ENCODE results near the gene RIPOR3.

RIPOR3 gene

DNA sequence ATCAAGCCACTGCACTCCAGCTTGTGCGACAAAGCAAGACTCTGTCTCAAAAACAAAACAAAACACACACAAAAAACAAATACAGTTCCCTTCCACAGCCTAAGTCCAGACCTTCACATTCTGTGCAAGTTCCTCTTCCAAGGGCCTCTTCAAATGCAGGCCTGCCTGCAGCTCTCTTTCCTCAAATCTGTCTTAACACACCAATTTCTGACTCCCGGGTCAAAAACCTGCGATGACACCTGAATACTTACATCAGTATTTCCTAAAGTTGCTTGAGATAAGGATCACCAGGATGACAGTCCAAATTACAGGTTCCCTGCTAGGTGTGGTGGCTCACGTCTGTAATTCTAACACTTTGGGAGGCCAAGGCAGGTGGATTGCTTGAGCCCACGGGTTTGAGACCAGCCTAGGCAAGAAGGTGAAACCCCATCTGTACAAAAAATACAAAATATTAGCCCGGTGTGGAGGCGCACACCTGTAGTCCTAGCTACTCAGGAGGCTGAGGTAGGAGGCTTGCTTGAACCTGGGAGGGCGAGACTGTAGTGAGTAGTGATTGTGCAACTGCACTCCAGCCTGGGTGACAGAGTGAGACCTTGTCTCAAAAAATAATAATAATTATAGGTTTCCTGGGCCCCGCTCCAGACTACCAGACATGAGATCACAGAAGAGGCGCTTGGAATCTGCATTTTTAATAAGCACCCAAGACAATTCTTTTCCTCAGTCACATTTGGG, 31.2 kb upstream of the RIPOR3 start:
- TF ChIP-seq, protein P1, sequence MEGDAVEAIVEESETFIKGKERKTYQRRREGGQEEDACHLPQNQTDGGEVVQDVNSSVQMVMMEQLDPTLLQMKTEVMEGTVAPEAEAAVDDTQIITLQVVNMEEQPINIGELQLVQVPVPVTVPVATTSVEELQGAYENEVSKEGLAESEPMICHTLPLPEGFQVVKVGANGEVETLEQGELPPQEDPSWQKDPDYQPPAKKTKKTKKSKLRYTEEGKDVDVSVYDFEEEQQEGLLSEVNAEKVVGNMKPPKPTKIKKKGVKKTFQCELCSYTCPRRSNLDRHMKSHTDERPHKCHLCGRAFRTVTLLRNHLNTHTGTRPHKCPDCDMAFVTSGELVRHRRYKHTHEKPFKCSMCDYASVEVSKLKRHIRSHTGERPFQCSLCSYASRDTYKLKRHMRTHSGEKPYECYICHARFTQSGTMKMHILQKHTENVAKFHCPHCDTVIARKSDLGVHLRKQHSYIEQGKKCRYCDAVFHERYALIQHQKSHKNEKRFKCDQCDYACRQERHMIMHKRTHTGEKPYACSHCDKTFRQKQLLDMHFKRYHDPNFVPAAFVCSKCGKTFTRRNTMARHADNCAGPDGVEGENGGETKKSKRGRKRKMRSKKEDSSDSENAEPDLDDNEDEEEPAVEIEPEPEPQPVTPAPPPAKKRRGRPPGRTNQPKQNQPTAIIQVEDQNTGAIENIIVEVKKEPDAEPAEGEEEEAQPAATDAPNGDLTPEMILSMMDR (IDR thresholded peaks at IDR 0.05; ENCODE audit: low read depth, low read length, missing control alignments), result no peak
- H3K4me3 ChIP-seq (ENCODE audit: low read depth, low read length), result no peak overlapping the region
- DNase-seq (ENCODE audit: low read depth), result no peak

DNA sequence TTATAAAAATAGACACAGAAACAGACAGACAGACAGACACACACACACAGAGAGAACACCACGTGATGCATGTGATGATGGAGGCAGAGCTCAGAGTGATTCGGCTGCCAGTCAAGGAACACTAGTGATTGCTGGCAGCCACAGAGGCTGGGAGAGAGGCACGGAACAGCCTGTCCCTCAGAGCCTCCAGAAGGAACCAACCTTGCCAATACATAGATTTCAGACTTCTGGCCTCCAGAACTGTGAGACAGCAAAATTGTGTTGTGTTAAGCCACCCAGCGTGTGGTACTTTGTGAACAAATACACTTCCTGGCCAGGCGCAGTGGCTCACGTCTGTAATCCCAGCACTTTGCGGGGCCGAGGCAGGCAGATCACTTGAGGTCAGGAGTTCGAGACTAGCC, 30.5 kb upstream of the RIPOR3 start:
- DNase-seq (ENCODE audit: low read depth), result no peak
- TF ChIP-seq, protein P1 (IDR thresholded peaks at IDR 0.05; ENCODE audit: low read depth, low read length, missing control alignments), result no peak
- H3K4me3 ChIP-seq (ENCODE audit: low read depth, low read length), result no peak overlapping the region

DNA sequence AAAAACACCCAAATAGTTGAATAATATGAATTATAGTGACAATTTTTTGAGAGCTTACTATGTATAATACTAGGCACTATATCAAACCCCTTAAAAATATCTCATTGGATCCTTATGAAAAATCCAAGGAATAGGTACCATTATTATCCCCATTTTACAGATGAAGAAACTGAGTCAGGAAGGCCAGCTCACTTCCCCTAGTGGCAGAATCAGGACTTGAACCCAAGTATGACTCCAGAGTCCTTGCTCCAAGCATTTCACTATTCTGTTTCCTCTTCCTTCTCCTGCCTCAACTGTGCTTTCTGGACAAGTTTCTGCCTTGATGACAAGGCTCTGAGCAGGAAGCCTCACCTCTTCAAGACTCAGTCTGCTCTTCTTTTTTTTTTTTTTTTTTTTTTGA, 29.2 kb upstream of the RIPOR3 start:
- TF ChIP-seq, protein P1 (IDR thresholded peaks at IDR 0.05; ENCODE audit: low read depth, low read length, missing control alignments), result no peak
- no peak for DNase-seq (ENCODE audit: low read depth)
- H3K4me3 ChIP-seq (ENCODE audit: low read depth, low read length), result no peak overlapping the region

DNA sequence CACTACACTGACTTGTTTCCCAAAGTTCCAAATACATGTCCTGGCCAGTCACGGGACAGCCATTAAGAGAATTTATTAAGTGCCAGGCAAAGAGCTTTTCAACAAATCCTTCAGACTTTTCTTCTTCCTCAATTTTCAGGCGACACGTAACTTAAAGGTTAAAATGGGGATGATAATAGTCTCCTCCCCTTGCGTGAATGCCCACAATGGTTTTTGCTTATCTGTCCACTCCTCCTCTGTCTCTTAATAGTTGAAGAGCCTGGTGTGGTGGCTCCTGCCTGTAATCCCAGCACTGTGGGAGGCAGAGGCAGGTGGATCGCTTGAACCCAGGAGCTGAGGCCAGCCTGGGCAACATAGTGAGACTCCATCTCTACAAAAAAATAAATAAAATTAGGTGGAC, 28.7 kb upstream of the RIPOR3 start:
- TF ChIP-seq, protein P1 (IDR thresholded peaks at IDR 0.05; ENCODE audit: low read depth, low read length, missing control alignments), result no peak
- no peak overlapping the region for H3K4me3 ChIP-seq (ENCODE audit: low read depth, low read length)
- no peak for DNase-seq (ENCODE audit: low read depth)

DNA sequence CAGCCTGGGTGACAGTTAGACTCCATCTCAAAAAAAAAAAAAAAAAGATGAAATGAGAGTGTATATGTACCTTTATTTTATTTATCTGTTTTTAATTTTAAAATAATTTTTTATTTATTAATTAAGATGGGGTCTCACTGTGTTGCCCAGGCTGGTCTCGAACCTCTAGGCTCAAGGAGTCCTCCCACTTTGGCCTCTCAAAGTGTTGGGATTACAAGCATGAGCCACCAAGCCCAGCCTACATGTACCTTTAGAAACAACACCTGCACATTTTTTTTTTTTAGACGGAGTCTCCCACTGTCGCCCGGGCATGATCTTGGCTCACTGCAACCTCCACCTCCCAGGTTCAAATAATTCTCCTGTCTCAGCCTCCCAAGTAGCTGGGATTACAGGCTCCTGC, 28.0 kb upstream of the RIPOR3 start:
- TF ChIP-seq, protein P1 (IDR thresholded peaks at IDR 0.05; ENCODE audit: low read depth, low read length, missing control alignments), result no peak
- H3K4me3 ChIP-seq (ENCODE audit: low read depth, low read length), result no peak overlapping the region
- DNase-seq (ENCODE audit: low read depth), result no peak

DNA sequence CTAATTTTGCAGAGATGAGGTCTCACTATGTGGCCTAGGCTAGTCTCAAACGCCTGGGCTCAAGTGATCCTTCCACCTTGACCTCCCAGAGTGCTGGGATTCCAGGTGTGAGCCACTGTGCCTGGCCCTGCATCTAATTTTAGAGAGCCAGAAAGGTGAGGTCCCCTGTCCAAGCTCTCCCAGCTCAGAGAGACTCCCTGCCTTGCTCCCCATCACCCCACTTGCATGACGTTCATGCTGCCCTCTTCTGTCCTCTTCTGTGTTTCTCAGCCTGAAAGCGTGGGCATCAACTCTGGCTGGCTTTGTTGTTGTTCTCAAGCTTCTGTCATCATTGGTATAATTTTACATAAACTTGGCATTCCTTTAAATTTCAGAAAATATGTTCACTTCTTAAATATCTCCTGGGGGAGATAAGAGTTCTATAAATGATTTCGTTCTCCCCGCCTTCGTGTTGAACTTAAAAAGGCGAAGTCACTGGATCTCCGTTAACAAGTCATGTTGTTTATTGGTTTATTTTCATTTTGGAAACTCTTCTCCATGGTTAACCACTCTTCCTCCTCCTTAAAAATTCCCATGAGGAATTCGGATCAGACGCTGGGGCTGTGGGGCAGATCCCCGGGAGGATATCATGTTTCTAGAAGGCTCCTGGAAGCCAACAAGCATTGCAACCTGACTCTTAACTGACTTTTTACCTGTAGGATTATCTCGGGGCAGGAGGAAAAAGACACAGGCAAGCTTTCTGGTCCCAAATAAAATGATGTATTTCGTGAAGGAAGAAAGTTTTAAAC, 26.8 kb upstream of the RIPOR3 start:
- no peak overlapping the region for H3K4me3 ChIP-seq (ENCODE audit: low read depth, low read length)
- TF ChIP-seq, protein P1 (IDR thresholded peaks at IDR 0.05; ENCODE audit: low read depth, low read length, missing control alignments), result no peak
- DNase-seq (ENCODE audit: low read depth), result no peak

Measured in GM12864 (cell line).